MCF 10A (cell line): Measurements from ENCODE around the gene TRIM9. TPM values are rescaled to one million over a fixed set of nuclear protein-coding genes. Genes with fewer than 3 reads are reported as not detected.

Source experiments
- BruUV-seq: library from RNA; stranded (reverse); fragments of 400-500 nt; replicated peaks from 2 replicates; lab custom pipeline; 2021; lab: Mats Ljungman, UMichigan
- CTCF ChIA-PET: fragments of 300-600 bp; sonication (Branson Sonifier 250); formaldehyde crosslinking; extraction: SDS; loops from one replicate; lab custom pipeline; 2021; ENCODE audit warnings: antibody characterized with exemption, inconsistent platforms; lab: Yijun Ruan, JAX
- POLR2A ChIA-PET: fragments of 300-600, 350-650 bp; sonication (Branson Sonifier 250); formaldehyde crosslinking; extraction: SDS; loops from one replicate; lab custom pipeline; 2020; ENCODE audit warnings: antibody characterized with exemption, inconsistent platforms; lab: Yijun Ruan, JAX
- DNase-seq: peaks from one replicate; pipeline ENCODE4 v3.0.0-alpha.2; 2018; ENCODE audit not compliant: unreplicated experiment
- H3K27ac Mint-ChIP-seq: one replicate; pipeline ENCODE4 v1.8.0; 2022; ENCODE audit warnings: mild to moderate bottlenecking, low read depth, mixed read lengths; ENCODE audit not compliant: unreplicated experiment
- H3K27me3 Mint-ChIP-seq: one replicate; pipeline ENCODE4 v1.8.0; 2022; ENCODE audit warnings: mixed read lengths; ENCODE audit not compliant: insufficient read depth, unreplicated experiment
- H3K36me3 Mint-ChIP-seq: one replicate; pipeline ENCODE4 v1.8.0; 2022; ENCODE audit warnings: mild to moderate bottlenecking, moderate library complexity, mixed read lengths; ENCODE audit not compliant: insufficient read depth, unreplicated experiment
- H3K4me1 Mint-ChIP-seq: one replicate; pipeline ENCODE4 v1.8.0; 2022; ENCODE audit warnings: mixed read lengths; ENCODE audit not compliant: insufficient read depth, unreplicated experiment
- H3K4me3 Mint-ChIP-seq: one replicate; pipeline ENCODE4 v1.8.0; 2022; ENCODE audit warnings: mild to moderate bottlenecking, moderate library complexity, mixed read lengths; ENCODE audit not compliant: unreplicated experiment
- H3K9me3 Mint-ChIP-seq: one replicate; pipeline ENCODE4 v1.8.0; 2022; ENCODE audit warnings: mixed read lengths; ENCODE audit not compliant: unreplicated experiment
- CTCF ChIP-seq: fragments of 200-600 bp; IDR thresholded peaks from one replicate; pipeline ENCODE4 v1.8.0; 2022; ENCODE audit warnings: antibody characterized with exemption, mild to moderate bottlenecking; ENCODE audit not compliant: unreplicated experiment
- intact Hi-C: fragments of 100-400 bp; cut with micrococcal nuclease; formaldehyde crosslinking; loops from 2 replicates; pipeline ENCODE4 v1.14.1; 2022
- total RNA-seq: library from RNA; stranded (reverse); gene quantifications from 2 replicates; pipeline ENCODE4 v1.2.3, GENCODE V29; 2022

TRIM9 gene
- total RNA-seq, 1 experiment from 2014 or later: 0.19 TPM

GRCh38 chr14:51024377-51024776 lies 70.5 kb downstream of the TRIM9 start:
- no peak for DNase-seq
- Mint-ChIP-seq H3K36me3 (no peaks in the 10 kb centered on the region), H3K27me3 (no peaks in the 10 kb centered on the region), H3K4me3 (no peak overlapping the region), H3K27ac (no peak overlapping the region), H3K4me1 (no peaks in the 10 kb centered on the region), H3K9me3 (no peaks in the 10 kb centered on the region)
- intact Hi-C loops: no loop called here
- ChIA-PET CTCF (interaction anchor here (0.5 kb wide), 1 partner anchor 633 kb away, joined by 3 read pairs; no protein-coding TSS in a partner anchor), POLR2A (no interaction called here)
- TF ChIP-seq CTCF: no peak
- no TSS peak for BruUV-seq

GRCh38 chr14:51023964-51024363 lies 70.9 kb downstream of the TRIM9 start:
- TF ChIP-seq CTCF: no peak
- CTCF ChIA-PET: interaction anchor here (0.5 kb wide), 1 partner anchor 634 kb away, joined by 3 read pairs; no protein-coding TSS in a partner anchor
- BruUV-seq: no TSS peak
- intact Hi-C loops: no loop called here
- no peaks in the 10 kb centered on the region for H3K36me3 Mint-ChIP-seq
- H3K27ac Mint-ChIP-seq: no peak overlapping the region
- POLR2A ChIA-PET: no interaction called here
- no peak overlapping the region for H3K4me3 Mint-ChIP-seq
- DNase-seq: no peak
- H3K9me3 Mint-ChIP-seq: no peaks in the 10 kb centered on the region
- no peaks in the 10 kb centered on the region for H3K4me1 Mint-ChIP-seq
- no peaks in the 10 kb centered on the region for H3K27me3 Mint-ChIP-seq

- no peak for TF ChIP-seq CTCF
- Mint-ChIP-seq H3K36me3 (no peaks in the 10 kb centered on the region), H3K4me1 (no peaks in the 10 kb centered on the region), H3K27ac (no peak overlapping the region), H3K27me3 (no peaks in the 10 kb centered on the region), H3K4me3 (no peak overlapping the region), H3K9me3 (no peaks in the 10 kb centered on the region)
- no TSS peak for BruUV-seq
- intact Hi-C loops: no loop called here
- CTCF ChIA-PET: interaction anchor here (1.4 kb wide), 1 partner anchor 9 kb away, joined by 6 read pairs; no protein-coding TSS in a partner anchor
- POLR2A ChIA-PET: interaction anchor here (0.6 kb wide), 1 partner anchor 58 kb away, joined by 5 read pairs; no protein-coding TSS in a partner anchor
- no peak for DNase-seq
Observed at GRCh38 chr14:51022769-51023168, 72.1 kb downstream of the TRIM9 start.

- Mint-ChIP-seq H3K4me1 (no peaks in the 10 kb centered on the region), H3K4me3 (no peak overlapping the region), H3K27me3 (no peaks in the 10 kb centered on the region), H3K9me3 (no peaks in the 10 kb centered on the region), H3K36me3 (no peaks in the 10 kb centered on the region), H3K27ac (no peak overlapping the region)
- TF ChIP-seq CTCF: no peak
- intact Hi-C loops: no loop called here
- CTCF ChIA-PET: interaction anchor here (0.6 kb wide), 1 partner anchor 160 kb away, joined by 3 read pairs; no protein-coding TSS in a partner anchor
- no peak for DNase-seq
- no TSS peak for BruUV-seq
- POLR2A ChIA-PET: interaction anchor here (0.7 kb wide), 1 partner anchor 41 kb away, joined by 4 read pairs; no protein-coding TSS in a partner anchor
Observed at GRCh38 chr14:51020024-51020710, 74.7 kb downstream of the TRIM9 start.
